PC-3 (cell line): ENCODE data around the gene DSCAM. TPM values are rescaled to one million over a fixed set of nuclear protein-coding genes. Genes with fewer than 3 reads are reported as not detected.

Source experiments
- ATAC-seq: fragments of 200-7000 bp; cut with Tn5 transposase; 2 replicates; pipeline ENCODE4 v1.9.1; 2020; ENCODE audit warnings: mild to moderate bottlenecking, moderate library complexity
- BruUV-seq: library from RNA; stranded (reverse); fragments of 400-500 nt; replicated peaks from 2 replicates; lab custom pipeline; 2021; lab: Mats Ljungman, UMichigan
- CTCF ChIA-PET: fragments of 300-600 bp; sonication (Branson Sonifier 250); formaldehyde crosslinking; loops from one replicate; lab custom pipeline; 2022; ENCODE audit warnings: antibody characterized with exemption; lab: Charles Lee
- POLR2A ChIA-PET: fragments of 300-600 bp; sonication (Branson Sonifier 250); formaldehyde crosslinking; loops from one replicate; lab custom pipeline; 2022; ENCODE audit warnings: antibody characterized with exemption; ENCODE audit not compliant: unreplicated experiment; lab: Charles Lee
- DNase-seq: peaks from one replicate; pipeline ENCODE4 v3.0.0-alpha.2; 2015
- H2AFZ ChIP-seq: fragments of 300-600 bp; sonication (generic); 2 replicates; pipeline ENCODE4 v1.6.0; 2016; ENCODE audit warnings: antibody characterized with exemption, low read length
- H3F3A ChIP-seq: fragments of 300-600 bp; sonication (generic); one replicate; pipeline ENCODE4 v1.6.0; 2017; ENCODE audit warnings: antibody characterized with exemption, low read length, control low read depth, mild to moderate bottlenecking; ENCODE audit not compliant: unreplicated experiment
- H3K27ac ChIP-seq: fragments of 300-600 bp; sonication (generic); 2 replicates; pipeline ENCODE4 v1.5.1; 2016; ENCODE audit warnings: mild to moderate bottlenecking, low read length
- H3K27me3 ChIP-seq: fragments of 300-600 bp; sonication (generic); 2 replicates; pipeline ENCODE4 v1.6.1; 2016; ENCODE audit warnings: low read length, mixed read lengths
- H3K36me3 ChIP-seq: fragments of 300-600 bp; sonication (generic); 2 replicates; pipeline ENCODE4 v1.6.1; 2016; ENCODE audit warnings: low read depth, mixed run types, low read length, mixed read lengths
- H3K4me1 ChIP-seq: fragments of 300-600 bp; sonication (generic); 2 replicates; pipeline ENCODE4 v1.5.1; 2016; ENCODE audit warnings: low read length; ENCODE audit not compliant: insufficient read depth
- H3K4me2 ChIP-seq: fragments of 300-600 bp; sonication (generic); 2 replicates; pipeline ENCODE4 v1.6.0; 2016; ENCODE audit warnings: low read length
- H3K4me3 ChIP-seq: fragments of 300-600 bp; sonication (generic); 2 replicates; pipeline ENCODE4 v1.5.1; 2016; ENCODE audit warnings: mild to moderate bottlenecking, low read length, mixed read lengths
- H3K79me2 ChIP-seq: fragments of 300-600 bp; sonication (generic); 2 replicates; pipeline ENCODE4 v1.6.1; 2017; ENCODE audit warnings: low read length, mixed read lengths
- H3K9ac ChIP-seq: fragments of 300-600 bp; sonication (generic); 2 replicates; pipeline ENCODE4 v1.6.0; 2016; ENCODE audit warnings: mild to moderate bottlenecking, low read length
- H3K9me2 ChIP-seq: fragments of 300-600 bp; sonication (generic); replicated peaks from 2 replicates; pipeline ENCODE4 v1.6.1; 2016; ENCODE audit warnings: mixed run types, low read length, mixed read lengths
- H3K9me3 ChIP-seq: fragments of 300-600 bp; sonication (generic); 2 replicates; pipeline ENCODE4 v1.6.1; 2016; ENCODE audit warnings: low read length, mixed read lengths
- H4K20me1 ChIP-seq: fragments of 300-600 bp; sonication (generic); 2 replicates; pipeline ENCODE4 v1.6.1; 2016; ENCODE audit warnings: low read length, mixed read lengths
- EZH2 ChIP-seq: fragments of 300-600 bp; sonication (generic); IDR thresholded peaks from one replicate; pipeline ENCODE4 v1.6.1; 2017; ENCODE audit warnings: antibody characterized with exemption, mild to moderate bottlenecking, low read length; ENCODE audit not compliant: unreplicated experiment
- EZH2phosphoT487 ChIP-seq: fragments of 300-600 bp; sonication (generic); IDR thresholded peaks from 2 replicates; pipeline ENCODE4 v1.6.1; 2018; ENCODE audit warnings: mild to moderate bottlenecking, antibody characterized with exemption, low read length, borderline replicate concordance
- intact Hi-C: fragments of 100-400 bp; cut with micrococcal nuclease; formaldehyde crosslinking; loops from 2 replicates; pipeline ENCODE4 v1.9.0; 2023
- total RNA-seq: library from RNA; depleted of rRNA; stranded (reverse); fragments of >200 nt; gene quantifications from 2 replicates; pipeline ENCODE4 v1.2.3, GENCODE V29; 2014
- TF ChIP-seq, protein P1 (sequence below): fragments of 300-600 bp; sonication (generic); conservative IDR thresholded peaks from 2 replicates; pipeline ENCODE4 v1.5.1; 2017; ENCODE audit warnings: antibody characterized with exemption, low read depth, mild to moderate bottlenecking, low read length

Gene DSCAM
- total RNA-seq, 1 experiment from 2014 or later, result not detected

- H3F3A ChIP-seq, result no peaks in the 10 kb centered on the region
- no peaks in the 10 kb centered on the region for H3K36me3 ChIP-seq
- no peak overlapping the region for H3K9ac ChIP-seq
- no peaks in the 10 kb centered on the region for H4K20me1 ChIP-seq
- no peak overlapping the region for H2AFZ ChIP-seq
- no TSS peak for BruUV-seq
- DNase-seq (no peak), ATAC-seq (no peak)
- no peaks in the 10 kb centered on the region for H3K4me1 ChIP-seq
- intact Hi-C loops, result no loop called here
- H3K4me3 ChIP-seq, result no peak overlapping the region
- H3K9me3 ChIP-seq, result peaks cover 27% of the 10 kb centered on the region; the same call in 1 of the 2 replicates
- no peaks in the 10 kb centered on the region for H3K79me2 ChIP-seq
- POLR2A ChIA-PET, result no interaction called here
- CTCF ChIA-PET, result no interaction called here
- TF ChIP-seq EZH2phosphoT487 (no peak), EZH2 (no peak)
- TF ChIP-seq, protein P1, sequence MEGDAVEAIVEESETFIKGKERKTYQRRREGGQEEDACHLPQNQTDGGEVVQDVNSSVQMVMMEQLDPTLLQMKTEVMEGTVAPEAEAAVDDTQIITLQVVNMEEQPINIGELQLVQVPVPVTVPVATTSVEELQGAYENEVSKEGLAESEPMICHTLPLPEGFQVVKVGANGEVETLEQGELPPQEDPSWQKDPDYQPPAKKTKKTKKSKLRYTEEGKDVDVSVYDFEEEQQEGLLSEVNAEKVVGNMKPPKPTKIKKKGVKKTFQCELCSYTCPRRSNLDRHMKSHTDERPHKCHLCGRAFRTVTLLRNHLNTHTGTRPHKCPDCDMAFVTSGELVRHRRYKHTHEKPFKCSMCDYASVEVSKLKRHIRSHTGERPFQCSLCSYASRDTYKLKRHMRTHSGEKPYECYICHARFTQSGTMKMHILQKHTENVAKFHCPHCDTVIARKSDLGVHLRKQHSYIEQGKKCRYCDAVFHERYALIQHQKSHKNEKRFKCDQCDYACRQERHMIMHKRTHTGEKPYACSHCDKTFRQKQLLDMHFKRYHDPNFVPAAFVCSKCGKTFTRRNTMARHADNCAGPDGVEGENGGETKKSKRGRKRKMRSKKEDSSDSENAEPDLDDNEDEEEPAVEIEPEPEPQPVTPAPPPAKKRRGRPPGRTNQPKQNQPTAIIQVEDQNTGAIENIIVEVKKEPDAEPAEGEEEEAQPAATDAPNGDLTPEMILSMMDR, result no peak
- H3K9me2 ChIP-seq, result no peaks in the 10 kb centered on the region
- no peak overlapping the region for H3K27ac ChIP-seq
- no peaks in the 10 kb centered on the region for H3K27me3 ChIP-seq
- no peak overlapping the region for H3K4me2 ChIP-seq
Measured at GRCh38 chr21:39971956-39972355, 875.0 kb downstream of the DSCAM start.

- Histone ChIP-seq H3K9me2 (no peaks in the 10 kb centered on the region), H3K9me3 (peaks cover 18% of the 10 kb centered on the region; the same call in 1 of the 2 replicates), H3K9ac (no peak overlapping the region), H3K4me1 (no peaks in the 10 kb centered on the region), H4K20me1 (no peaks in the 10 kb centered on the region), H3K79me2 (no peaks in the 10 kb centered on the region), H2AFZ (no peak overlapping the region), H3K27ac (no peak overlapping the region), H3F3A (no peaks in the 10 kb centered on the region), H3K27me3 (no peaks in the 10 kb centered on the region), H3K4me2 (no peak overlapping the region), H3K36me3 (no peaks in the 10 kb centered on the region), H3K4me3 (no peak overlapping the region)
- CTCF ChIA-PET, result no interaction called here
- no peak for TF ChIP-seq EZH2phosphoT487
- TF ChIP-seq, protein P1, result no peak
- TF ChIP-seq EZH2, result no peak
- no TSS peak for BruUV-seq
- POLR2A ChIA-PET, result no interaction called here
- intact Hi-C loops, result no loop called here
- DNase-seq (no peak), ATAC-seq (no peak)
Measured at GRCh38 chr21:39969691-39970364, 877.1 kb downstream of the DSCAM start.

GRCh38 chr21:39968010-39968409, 878.9 kb downstream of the DSCAM start:
- Histone ChIP-seq H3K27ac (no peak overlapping the region), H3K4me2 (no peak overlapping the region), H3K79me2 (no peaks in the 10 kb centered on the region), H3F3A (no peaks in the 10 kb centered on the region), H4K20me1 (no peaks in the 10 kb centered on the region), H3K36me3 (no peaks in the 10 kb centered on the region), H3K9ac (no peak overlapping the region), H3K9me2 (no peaks in the 10 kb centered on the region), H3K9me3 (peaks cover 23% of the 10 kb centered on the region; the same call in 1 of the 2 replicates), H3K27me3 (no peaks in the 10 kb centered on the region), H3K4me1 (no peaks in the 10 kb centered on the region), H2AFZ (no peak overlapping the region), H3K4me3 (no peak overlapping the region)
- ChIA-PET CTCF (no interaction called here), POLR2A (no interaction called here)
- no peak for ATAC-seq
- TF ChIP-seq, protein P1, result no peak
- TF ChIP-seq EZH2, result no peak
- no peak for TF ChIP-seq EZH2phosphoT487
- intact Hi-C loops, result no loop called here
- BruUV-seq, result no TSS peak
- no peak for DNase-seq
